HG02885 (cell line): Measurements from ENCODE around the gene MCTP2.
"Not testable (repeated sequence)": the region's sequence is repeated elsewhere in the genome, so short reads cannot be mapped to it uniquely, and the experiment has no call there.

Source experiments
- ATAC-seq: cut with Tn5 transposase; IDR thresholded peaks from one replicate; pipeline ENCODE4 v1.9.1; 2021; ENCODE audit warnings: mild to moderate bottlenecking; ENCODE audit not compliant: unreplicated experiment, poor library complexity

The MCTP2 gene

DNA sequence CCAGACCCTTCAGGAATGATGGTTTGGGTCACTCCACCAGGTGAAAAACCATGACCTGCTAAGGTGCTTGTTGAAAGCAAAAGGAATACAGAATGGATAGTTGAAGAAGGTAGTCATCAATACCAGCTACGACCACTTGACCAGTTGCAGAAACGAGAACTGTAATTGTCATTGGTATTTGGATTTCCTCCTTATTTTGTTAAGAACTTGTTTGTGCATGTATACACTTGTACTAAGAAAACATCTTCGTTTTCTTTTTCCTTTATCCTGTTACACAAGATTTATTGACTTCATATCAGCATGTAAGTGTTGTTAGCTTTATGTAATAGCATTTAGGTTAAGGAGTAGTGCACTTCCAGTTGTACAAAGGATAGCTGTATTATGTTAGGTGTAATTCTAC, 261.8 kb downstream of the MCTP2 start:
- ATAC-seq, result no peak

DNA sequence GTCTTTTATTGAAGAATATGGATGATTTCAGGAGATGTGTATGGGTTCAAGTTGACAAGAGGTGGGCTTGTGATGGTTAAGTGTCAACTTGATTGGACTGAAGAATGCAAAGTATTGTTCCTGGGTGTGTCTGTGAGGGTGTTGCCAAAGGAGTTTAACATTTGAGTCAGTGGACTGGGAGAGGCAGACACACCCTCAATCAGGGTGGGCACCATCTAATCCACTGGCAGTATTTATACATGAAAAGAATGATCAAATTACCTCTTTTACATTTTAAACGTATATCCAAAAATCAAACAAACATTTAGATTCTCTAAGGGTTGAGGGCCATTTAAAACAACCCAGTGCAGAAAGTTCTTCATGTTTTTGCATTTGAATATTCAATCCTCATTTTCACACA, 262.2 kb downstream of the MCTP2 start:
- ATAC-seq, result not testable (repeated sequence)

DNA sequence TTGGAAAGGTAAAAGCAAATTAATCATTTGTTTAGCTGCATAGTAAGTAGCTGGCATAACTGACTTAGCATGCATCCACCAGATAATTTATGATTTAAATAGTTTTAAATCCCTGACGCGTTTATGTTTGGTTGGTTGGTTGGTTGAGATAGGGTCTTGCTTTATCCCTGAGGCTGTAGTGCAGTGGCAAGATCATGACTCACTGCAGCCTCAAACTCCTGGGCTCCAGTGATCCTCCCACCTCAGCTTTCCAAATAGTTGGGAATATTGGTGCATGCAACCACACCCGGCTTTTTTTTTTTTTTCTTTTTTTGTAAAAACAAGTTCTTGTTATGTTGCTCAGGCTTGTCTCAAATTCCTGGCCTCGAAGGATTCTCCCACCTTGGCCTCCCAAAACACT, 263.4 kb downstream of the MCTP2 start:
- ATAC-seq, result no peak

DNA sequence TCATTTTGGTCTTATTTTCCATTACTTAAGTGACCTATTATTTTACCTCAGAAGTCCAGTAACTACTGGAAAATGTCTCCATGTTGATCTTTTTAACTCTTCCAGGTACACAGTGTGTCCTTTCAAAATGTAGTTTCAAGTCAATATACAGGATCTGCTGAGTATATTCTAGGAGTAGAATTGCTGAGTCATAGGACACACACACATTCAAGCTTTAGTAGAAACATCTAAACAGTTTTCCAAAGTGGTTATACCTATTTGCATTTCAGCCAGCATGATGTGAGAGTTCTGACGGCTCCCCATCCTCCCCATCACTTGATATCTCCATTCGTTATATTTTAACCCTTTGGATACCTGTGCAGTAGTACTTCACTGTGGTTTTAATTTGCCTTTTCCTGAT, 271.9 kb downstream of the MCTP2 start:
- ATAC-seq, result no peak

DNA sequence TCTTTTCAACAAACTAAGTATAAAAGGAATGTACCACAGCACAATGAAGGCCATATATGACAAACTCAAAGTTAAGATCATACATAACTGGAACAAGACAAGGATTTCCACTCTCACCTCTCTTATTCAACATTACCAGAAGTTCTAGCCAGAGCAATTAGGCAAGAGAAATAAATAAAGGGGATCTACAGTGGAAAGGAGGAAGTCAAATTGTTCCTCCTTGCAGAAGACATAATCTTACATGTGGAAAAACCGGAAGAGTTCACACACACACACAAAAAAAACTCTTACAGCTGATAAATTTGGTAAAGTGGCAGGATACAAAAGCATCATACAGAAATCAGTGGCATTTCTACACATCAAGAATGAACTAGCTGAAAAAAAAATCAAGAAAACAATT, 277.9 kb downstream of the MCTP2 start:
- no peak for ATAC-seq

DNA sequence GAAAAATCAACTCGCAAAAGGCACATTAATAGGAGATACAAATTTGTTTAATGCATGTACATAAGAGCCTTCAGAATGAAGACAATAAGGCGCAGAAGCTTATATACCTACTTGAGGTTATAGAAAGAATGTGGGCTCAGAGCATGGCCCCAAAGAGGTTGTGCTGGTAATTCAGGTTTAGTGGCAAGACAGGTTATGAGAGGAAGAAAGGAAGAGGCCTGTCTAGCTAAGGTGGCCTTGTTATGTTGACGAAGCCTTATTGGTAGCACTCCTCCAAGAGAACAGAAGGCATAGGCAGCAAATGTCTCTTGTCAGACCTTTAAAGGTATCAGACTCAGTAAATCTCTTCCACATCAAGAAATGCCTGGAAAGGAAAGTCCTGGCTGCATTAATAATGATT, 290.8 kb downstream of the MCTP2 start:
- no peak for ATAC-seq

DNA sequence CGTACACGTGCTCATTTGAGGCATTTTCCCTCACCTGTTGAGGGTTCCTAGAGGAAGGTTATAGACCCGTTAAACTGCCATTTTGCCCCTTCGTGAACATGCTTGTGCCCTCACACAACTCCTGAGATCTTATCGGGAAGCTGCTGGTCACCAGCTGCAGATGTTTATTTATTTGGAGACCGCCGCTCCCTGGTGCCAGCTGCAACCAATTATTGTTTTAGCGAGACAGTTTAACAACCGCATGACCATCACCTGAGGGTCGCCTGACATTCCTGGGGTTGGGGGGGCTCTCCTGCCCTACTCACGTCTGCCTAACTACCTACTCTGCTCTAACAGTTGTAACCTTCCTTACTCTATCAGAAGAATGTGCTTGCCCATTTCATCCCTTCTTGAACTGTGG, 292.5 kb downstream of the MCTP2 start:
- no peak for ATAC-seq

DNA sequence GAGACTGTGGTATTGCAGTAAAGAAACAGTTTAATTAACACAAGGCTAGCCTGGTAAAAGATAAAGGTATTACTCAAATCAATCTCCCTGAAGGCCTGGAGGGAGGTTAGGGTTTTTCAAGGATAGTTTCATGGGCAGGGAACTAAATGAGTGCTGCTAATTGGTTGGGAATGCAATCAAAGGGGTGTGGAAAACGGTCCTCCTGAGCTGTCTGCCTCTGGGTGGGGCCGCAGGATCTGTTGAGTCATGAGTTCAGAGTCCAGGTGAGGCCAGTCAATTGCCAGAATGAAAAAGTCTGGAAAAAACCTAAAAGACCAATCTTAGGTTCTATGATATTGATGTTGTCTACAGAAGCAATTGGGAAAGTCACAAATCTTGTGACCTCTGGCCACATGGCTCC, 293.2 kb downstream of the MCTP2 start:
- ATAC-seq, result no peak

DNA sequence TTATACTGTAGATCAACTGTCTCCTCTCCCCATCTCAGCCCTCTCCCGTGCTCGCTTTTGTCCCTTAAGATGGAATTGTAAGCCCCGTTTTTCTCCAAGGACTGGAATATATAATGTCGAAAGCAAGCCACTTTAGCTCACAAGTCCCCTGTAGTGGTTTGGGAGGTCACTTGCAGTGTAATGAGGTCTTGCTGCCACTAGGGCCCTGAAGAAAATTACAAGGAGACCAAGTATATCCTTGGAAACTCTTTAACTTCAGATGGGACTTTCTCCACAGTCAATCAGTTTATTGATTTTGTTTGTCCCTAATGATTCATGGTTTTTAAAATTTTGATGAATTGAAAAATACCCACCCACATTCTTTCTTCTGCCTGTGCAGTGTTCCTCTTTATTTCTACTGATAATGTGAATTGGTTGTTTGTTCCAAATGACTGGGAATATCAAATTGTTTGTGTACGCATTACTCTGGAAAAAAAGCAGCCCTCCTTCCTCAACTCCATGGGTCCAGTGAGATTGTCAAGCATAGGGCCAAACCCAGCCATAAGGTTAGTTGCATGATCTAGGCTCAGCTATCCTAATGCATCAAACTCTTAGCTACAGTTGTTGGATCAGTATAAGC, 294.8 kb downstream of the MCTP2 start:
- peak; percentile 62 for ATAC-seq

DNA sequence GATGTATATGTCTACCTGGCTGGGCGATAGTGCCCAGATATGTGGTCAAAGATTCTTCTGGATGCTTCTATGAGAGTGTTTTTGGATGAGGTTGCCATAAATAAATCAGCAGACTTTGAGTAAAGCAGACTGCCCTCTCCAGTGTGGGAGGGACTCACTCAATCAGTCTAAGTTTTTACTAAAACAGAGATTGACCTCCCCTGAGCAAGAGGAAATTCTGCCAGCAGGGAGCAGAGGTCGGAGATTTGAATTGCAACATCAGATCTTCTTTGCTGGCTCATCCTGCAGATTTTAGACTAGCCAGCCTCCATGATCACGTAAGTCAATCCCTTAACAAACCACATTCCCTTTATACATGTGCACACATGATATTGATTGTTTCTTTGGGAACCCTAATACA, 300.9 kb downstream of the MCTP2 start:
- no peak for ATAC-seq
